ENCODE measurements around the gene SLC16A1. TPM values are rescaled to one million over a fixed set of nuclear protein-coding genes. Genes with fewer than 3 reads are reported as not detected.

Gene SLC16A1
- total RNA-seq: 69.2 and 77.1 TPM in 2 replicates

- peak within 1 kb of the TSS; percentile 97 for H3K4me2 ChIP-seq (ENCODE audit: insufficient read depth, low read length)
- H3K36me3 ChIP-seq (ENCODE audit: insufficient read depth, low read length): peaks cover 14% of the 10 kb centered on the region
- no peaks in the 10 kb centered on the region for H3K9me3 ChIP-seq (ENCODE audit: low read depth, low read length)
- H3K27me3 ChIP-seq (ENCODE audit: insufficient read depth, low read length): no peaks in the 10 kb centered on the region
- peaks cover 21% of the 10 kb centered on the region for H3K4me1 ChIP-seq (ENCODE audit: insufficient read depth, low read length)
- H4K20me1 ChIP-seq (ENCODE audit: insufficient read depth, low read length): peaks cover 30% of the 10 kb centered on the region
- peak within 1 kb of the TSS; percentile 89 for H3K4me3 ChIP-seq (ENCODE audit: insufficient read depth, low read length)
- DNase-seq (ENCODE audit: insufficient read length, low spot score, missing footprints): peak; percentile 97
- H3K27ac ChIP-seq (ENCODE audit: low read depth, low read length): peak within 1 kb of the TSS; percentile 91
- peak within 1 kb of the TSS; percentile 91 for H2AFZ ChIP-seq (ENCODE audit: low read length)
- H3K79me2 ChIP-seq (ENCODE audit: insufficient read depth, low read length): peaks cover 94% of the 10 kb centered on the region
- TF ChIP-seq CTCF (IDR thresholded peaks at IDR 0.05; ENCODE audit: extremely low read depth, low read depth, low read length): peak; percentile 31
Observed at GRCh38 chr1:112955773-112956543, at the start of gene SLC16A1. Gene SLC16A1, minus strand, starts transcription at chr1:112956196. Its CDS starts 26,888 bp downstream, at chr1:112929308.

- Histone ChIP-seq H4K20me1 (ENCODE audit: insufficient read depth, low read length) (no peaks in the 10 kb centered on the region), H3K9me3 (ENCODE audit: low read depth, low read length) (no peaks in the 10 kb centered on the region), H3K4me1 (ENCODE audit: insufficient read depth, low read length) (no peaks in the 10 kb centered on the region), H3K27ac (ENCODE audit: low read depth, low read length) (no peak overlapping the region), H3K36me3 (ENCODE audit: insufficient read depth, low read length) (peaks cover 11% of the 10 kb centered on the region), H3K4me2 (ENCODE audit: insufficient read depth, low read length) (no peak overlapping the region), H2AFZ (ENCODE audit: low read length) (no peak overlapping the region), H3K4me3 (ENCODE audit: insufficient read depth, low read length) (no peak overlapping the region), H3K79me2 (ENCODE audit: insufficient read depth, low read length) (no peaks in the 10 kb centered on the region), H3K27me3 (ENCODE audit: insufficient read depth, low read length) (no peaks in the 10 kb centered on the region)
- no peak for TF ChIP-seq CTCF (IDR thresholded peaks at IDR 0.05; ENCODE audit: extremely low read depth, low read depth, low read length)
- DNase-seq (ENCODE audit: insufficient read length, low spot score, missing footprints): no peak
Observed at GRCh38 chr1:113003751-113004690, 48.0 kb upstream of the SLC16A1 start.

- no peak for TF ChIP-seq CTCF (IDR thresholded peaks at IDR 0.05; ENCODE audit: extremely low read depth, low read depth, low read length)
- H3K79me2 ChIP-seq (ENCODE audit: insufficient read depth, low read length): no peaks in the 10 kb centered on the region
- peaks cover 4% of the 10 kb centered on the region for H3K4me1 ChIP-seq (ENCODE audit: insufficient read depth, low read length)
- H3K27ac ChIP-seq (ENCODE audit: low read depth, low read length): no peak overlapping the region
- peaks cover 4% of the 10 kb centered on the region for H4K20me1 ChIP-seq (ENCODE audit: insufficient read depth, low read length)
- H3K27me3 ChIP-seq (ENCODE audit: insufficient read depth, low read length): no peaks in the 10 kb centered on the region
- H2AFZ ChIP-seq (ENCODE audit: low read length): no peak overlapping the region
- no peak overlapping the region for H3K4me2 ChIP-seq (ENCODE audit: insufficient read depth, low read length)
- DNase-seq (ENCODE audit: insufficient read length, low spot score, missing footprints): no peak
- H3K4me3 ChIP-seq (ENCODE audit: insufficient read depth, low read length): no peak overlapping the region
- H3K36me3 ChIP-seq (ENCODE audit: insufficient read depth, low read length): peaks cover 7% of the 10 kb centered on the region
- no peaks in the 10 kb centered on the region for H3K9me3 ChIP-seq (ENCODE audit: low read depth, low read length)
Observed at GRCh38 chr1:113002297-113002696, 46.3 kb upstream of the SLC16A1 start.

Measured in osteoblast (primary cell).